Measurements from ENCODE around the gene NEIL1. TPM values are rescaled to one million over a fixed set of nuclear protein-coding genes. Genes with fewer than 3 reads are reported as not detected.
"Not testable (repeated sequence)": the region's sequence is repeated elsewhere in the genome, so short reads cannot be mapped to it uniquely, and the experiment has no call there.

Gene NEIL1
- total and polyA plus RNA-seq, 10 of the 15 experiments (the other 5 are each of a cell fraction or from before 2014, with no cell fraction given) = 0.10 to 2.3 (median 0.66) TPM

DNA sequence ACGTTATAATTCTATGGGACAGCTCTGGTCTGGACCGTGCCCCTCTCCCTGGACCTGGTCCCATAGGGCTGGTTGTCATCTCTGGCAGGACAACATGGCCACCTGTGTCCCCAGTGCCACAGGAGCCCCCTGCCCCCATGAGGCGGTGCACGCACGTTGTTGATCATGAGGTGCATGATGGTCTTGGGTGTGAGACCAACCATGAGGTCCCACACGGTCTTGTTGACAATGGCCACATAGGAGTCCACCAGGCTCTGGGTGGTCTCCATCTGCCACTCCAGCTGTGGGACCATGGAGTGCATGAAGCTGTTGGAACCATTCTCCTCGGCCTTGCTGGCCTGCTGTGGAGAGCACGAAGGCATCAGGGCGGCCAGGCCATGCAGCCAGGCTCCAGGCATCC, 44.5 kb upstream of the NEIL1 start (continued):
- TF ChIP-seq, protein P1, sequence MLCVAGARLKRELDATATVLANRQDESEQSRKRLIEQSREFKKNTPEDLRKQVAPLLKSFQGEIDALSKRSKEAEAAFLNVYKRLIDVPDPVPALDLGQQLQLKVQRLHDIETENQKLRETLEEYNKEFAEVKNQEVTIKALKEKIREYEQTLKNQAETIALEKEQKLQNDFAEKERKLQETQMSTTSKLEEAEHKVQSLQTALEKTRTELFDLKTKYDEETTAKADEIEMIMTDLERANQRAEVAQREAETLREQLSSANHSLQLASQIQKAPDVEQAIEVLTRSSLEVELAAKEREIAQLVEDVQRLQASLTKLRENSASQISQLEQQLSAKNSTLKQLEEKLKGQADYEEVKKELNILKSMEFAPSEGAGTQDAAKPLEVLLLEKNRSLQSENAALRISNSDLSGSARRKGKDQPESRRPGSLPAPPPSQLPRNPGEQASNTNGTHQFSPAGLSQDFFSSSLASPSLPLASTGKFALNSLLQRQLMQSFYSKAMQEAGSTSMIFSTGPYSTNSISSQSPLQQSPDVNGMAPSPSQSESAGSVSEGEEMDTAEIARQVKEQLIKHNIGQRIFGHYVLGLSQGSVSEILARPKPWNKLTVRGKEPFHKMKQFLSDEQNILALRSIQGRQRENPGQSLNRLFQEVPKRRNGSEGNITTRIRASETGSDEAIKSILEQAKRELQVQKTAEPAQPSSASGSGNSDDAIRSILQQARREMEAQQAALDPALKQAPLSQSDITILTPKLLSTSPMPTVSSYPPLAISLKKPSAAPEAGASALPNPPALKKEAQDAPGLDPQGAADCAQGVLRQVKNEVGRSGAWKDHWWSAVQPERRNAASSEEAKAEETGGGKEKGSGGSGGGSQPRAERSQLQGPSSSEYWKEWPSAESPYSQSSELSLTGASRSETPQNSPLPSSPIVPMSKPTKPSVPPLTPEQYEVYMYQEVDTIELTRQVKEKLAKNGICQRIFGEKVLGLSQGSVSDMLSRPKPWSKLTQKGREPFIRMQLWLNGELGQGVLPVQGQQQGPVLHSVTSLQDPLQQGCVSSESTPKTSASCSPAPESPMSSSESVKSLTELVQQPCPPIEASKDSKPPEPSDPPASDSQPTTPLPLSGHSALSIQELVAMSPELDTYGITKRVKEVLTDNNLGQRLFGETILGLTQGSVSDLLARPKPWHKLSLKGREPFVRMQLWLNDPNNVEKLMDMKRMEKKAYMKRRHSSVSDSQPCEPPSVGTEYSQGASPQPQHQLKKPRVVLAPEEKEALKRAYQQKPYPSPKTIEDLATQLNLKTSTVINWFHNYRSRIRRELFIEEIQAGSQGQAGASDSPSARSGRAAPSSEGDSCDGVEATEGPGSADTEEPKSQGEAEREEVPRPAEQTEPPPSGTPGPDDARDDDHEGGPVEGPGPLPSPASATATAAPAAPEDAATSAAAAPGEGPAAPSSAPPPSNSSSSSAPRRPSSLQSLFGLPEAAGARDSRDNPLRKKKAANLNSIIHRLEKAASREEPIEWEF (IDR thresholded peaks at IDR 0.05; ENCODE audit: insufficient replicate concordance, low read depth, low read length) = no peak

DNA sequence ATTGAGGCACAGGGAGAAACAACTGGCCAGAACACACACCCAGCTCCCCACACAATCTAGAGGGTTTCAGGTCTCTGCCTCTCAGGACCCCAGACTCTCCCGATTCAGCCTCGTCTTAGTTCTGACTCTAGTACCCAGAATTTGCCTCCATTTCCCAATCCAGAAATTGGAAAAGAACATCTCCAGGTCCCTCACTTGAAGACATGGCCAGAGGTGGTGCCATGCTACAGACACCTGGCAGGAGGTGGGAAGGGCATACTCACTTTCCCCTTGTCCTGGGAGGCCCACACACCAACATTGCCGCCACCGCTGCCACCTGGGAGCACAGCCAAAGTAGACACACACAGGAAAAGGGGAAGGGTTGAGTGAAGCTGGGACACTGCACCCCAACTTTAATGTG, 44.1 kb upstream of the NEIL1 start:
- POLR2A ChIA-PET; intact Hi-C loops (cut with micrococcal nuclease; ENCODE audit: unreplicated experiment); H3K4me1 ChIP-seq (ENCODE audit: control insufficient read depth, insufficient read depth, low read length); RAD21 ChIA-PET (ENCODE audit: unreplicated experiment); H3K27me3 ChIP-seq (replicated peaks in 1 of 2; ENCODE audit: control insufficient read depth in 2 of 2, insufficient read depth in 2 of 2, low read length in 1 of 2); CTCF ChIA-PET; BruUV-seq (replicated peaks); ATAC-seq; H2AFZ ChIP-seq (ENCODE audit: control insufficient read depth, low read depth, low read length); H3K9me3 ChIP-seq (replicated peaks; ENCODE audit: control insufficient read depth, insufficient read depth, low read length); DNase-seq (ENCODE audit: low read depth, low spot score); H3K4me2 ChIP-seq (ENCODE audit: control insufficient read depth, insufficient read depth); FAIRE-seq; H3K27ac ChIP-seq (ENCODE audit: control insufficient read depth, insufficient read depth); H3K4me3 ChIP-seq; H3K9ac ChIP-seq (ENCODE audit: control insufficient read depth, insufficient read depth, low read length); SMC1A ChIA-PET (ENCODE audit: uncharacterized antibody, unreplicated experiment); H3K36me3 ChIP-seq (ENCODE audit: control insufficient read depth in 2 of 2, insufficient read depth in 2 of 2, low read length in 1 of 2); H3K79me2 ChIP-seq (ENCODE audit: control insufficient read depth, insufficient read depth, low read length); H4K20me1 ChIP-seq (ENCODE audit: control insufficient read depth, insufficient read depth): not testable (repeated sequence)
- in situ Hi-C loops (cut with MboI) = loop anchor here (10.0 kb wide), 2 partner anchors 278 to 1238 kb away; partner anchors contain the start of gene PPCDC
- 60% methylated on average over 4 of the region's 4 CpGs for whole genome bisulfite sequencing (ENCODE audit: insufficient coverage, insufficient replicate concordance, low lambda C conversion rate, missing lambda C conversion rate)
